Karpas-422 (cell line): ENCODE data around the gene PEX11G. TPM values are rescaled to one million over a fixed set of nuclear protein-coding genes. Genes with fewer than 3 reads are reported as not detected.

Experiments
- DNase-seq: peaks from one replicate; pipeline ENCODE4 v3.0.0-alpha.2; 2015
- H2AFZ ChIP-seq: fragments of 200-600 bp; sonication (generic); 2 replicates; pipeline ENCODE4 v1.6.1; 2014; ENCODE audit warnings: antibody characterized with exemption, low read length, mixed read lengths
- H3K27ac ChIP-seq: fragments of 200-600 bp; sonication (generic); 2 replicates; pipeline ENCODE4 v1.5.1; 2014; ENCODE audit warnings: mild to moderate bottlenecking, low read length, moderate library complexity
- H3K27me3 ChIP-seq: fragments of 200-600 bp; sonication (generic); 2 replicates; pipeline ENCODE4 v1.6.1; 2014; ENCODE audit warnings: low read length, mixed read lengths
- H3K36me3 ChIP-seq: fragments of 200-600 bp; sonication (generic); 2 replicates; pipeline ENCODE4 v1.6.1; 2014; ENCODE audit warnings: low read length, mixed read lengths; ENCODE audit not compliant: insufficient read depth
- H3K4me1 ChIP-seq: fragments of 200-600 bp; sonication (generic); 2 replicates; pipeline ENCODE4 v1.6.1; 2014; ENCODE audit warnings: mild to moderate bottlenecking, low read length, mixed read lengths
- H3K4me2 ChIP-seq: fragments of 200-600 bp; sonication (generic); 2 replicates; pipeline ENCODE4 v1.6.1; 2014; ENCODE audit warnings: low read length, low read depth, mild to moderate bottlenecking; ENCODE audit not compliant: poor library complexity, severe bottlenecking
- H3K4me3 ChIP-seq: fragments of 200-600 bp; sonication (generic); 2 replicates; pipeline ENCODE4 v1.5.1; 2014; ENCODE audit warnings: mild to moderate bottlenecking, antibody characterized with exemption, low read length, mixed read lengths
- H3K79me2 ChIP-seq: fragments of 200-600 bp; sonication (generic); 2 replicates; pipeline ENCODE4 v1.6.1; 2014; ENCODE audit warnings: mild to moderate bottlenecking, low read length, mixed read lengths
- H3K9ac ChIP-seq: fragments of 200-600 bp; sonication (generic); 2 replicates; pipeline ENCODE4 v1.6.0; 2014; ENCODE audit warnings: low read length
- H3K9me2 ChIP-seq: fragments of 200-600 bp; sonication (generic), shearing (Covaris generic); replicated peaks from 2 replicates; pipeline ENCODE4 v1.6.0; 2014; ENCODE audit warnings: mild to moderate bottlenecking, low read length, moderate library complexity; ENCODE audit not compliant: insufficient read depth
- H3K9me3 ChIP-seq: fragments of 300-700, 200-600 bp; sonication (generic); 2 replicates; pipeline ENCODE4 v1.6.1; 2014; ENCODE audit warnings: low read length, mixed read lengths
- H4K20me1 ChIP-seq: fragments of 200-600 bp; sonication (generic); 2 replicates; pipeline ENCODE4 v1.6.1; 2014; ENCODE audit warnings: mild to moderate bottlenecking, antibody characterized with exemption, low read length, low read depth; ENCODE audit not compliant: insufficient read depth
- total RNA-seq: library from RNA; depleted of rRNA; stranded (reverse); fragments of >200 nt; shearing (Covaris generic); gene quantifications from 2 replicates; pipeline ENCODE4 v1.2.3, GENCODE V29; 2014; ENCODE audit warnings: low replicate concordance; rRNA removed

Gene PEX11G
- 1.0 and 1.8 TPM in 2 replicates for total RNA-seq

DNA sequence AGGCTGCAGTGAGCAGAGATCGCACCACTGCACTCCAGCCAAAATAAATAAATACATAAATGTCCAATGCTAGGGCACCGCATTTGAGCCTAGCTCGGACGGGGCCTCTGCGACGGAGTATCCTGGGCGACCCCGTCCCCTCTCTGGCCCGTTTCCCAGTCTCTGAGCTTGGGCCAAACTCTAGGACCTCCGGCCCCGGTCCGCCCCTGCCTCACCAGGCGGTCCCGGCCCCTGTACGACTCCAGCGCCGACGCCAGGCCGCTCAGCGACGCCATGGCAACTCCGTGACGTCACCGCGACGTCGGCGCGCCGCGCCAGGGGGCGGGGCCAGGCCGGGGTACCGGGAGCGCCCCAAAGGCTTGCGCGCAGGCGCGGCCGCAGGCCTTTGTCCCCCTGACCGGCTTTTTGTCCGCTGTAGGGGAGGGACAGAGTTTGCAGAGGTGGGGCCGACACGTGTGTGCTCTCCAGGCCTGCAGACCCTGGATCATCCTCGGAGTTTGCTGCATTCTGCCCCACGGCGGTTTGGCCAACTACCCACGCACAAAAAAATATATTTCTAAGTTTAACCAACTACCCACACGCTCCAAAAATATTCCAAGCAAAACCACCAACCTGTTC is at the start of gene PEX11G:
TSS of gene PEX11G (minus strand) at position 300 of the 618 bp plus-strand sequence. CDS start at position 275, 25 bp downstream.
- no peaks in the 10 kb centered on the region for H4K20me1 ChIP-seq
- H3K27ac ChIP-seq, result no peak within 1 kb of the TSS
- no peaks in the 10 kb centered on the region for H3K9me2 ChIP-seq
- H3K9me3 ChIP-seq, result no peaks in the 10 kb centered on the region
- peak within 1 kb of the TSS; percentile 94 for H2AFZ ChIP-seq
- DNase-seq, result peak; percentile 95
- H3K4me2 ChIP-seq, result peak within 1 kb of the TSS; percentile 85
- H3K4me1 ChIP-seq, result peaks cover 15% of the 10 kb centered on the region
- H3K27me3 ChIP-seq, result no peaks in the 10 kb centered on the region
- no peaks in the 10 kb centered on the region for H3K79me2 ChIP-seq
- H3K36me3 ChIP-seq, result no peaks in the 10 kb centered on the region
- peak within 1 kb of the TSS; percentile 80 for H3K4me3 ChIP-seq
- H3K9ac ChIP-seq, result peak within 1 kb of the TSS; percentile 77

GRCh38 chr19:7535998-7536695 is 47.3 kb upstream of the PEX11G start:
- Histone ChIP-seq H3K27me3 (no peaks in the 10 kb centered on the region), H2AFZ (peak overlapping the region; percentile 60; the same call in 1 of the 2 replicates), H3K4me2 (peak overlapping the region; percentile 97), H3K9me3 (no peaks in the 10 kb centered on the region), H3K9me2 (no peaks in the 10 kb centered on the region), H3K36me3 (no peaks in the 10 kb centered on the region), H3K4me1 (peaks cover 8% of the 10 kb centered on the region; the same call in 1 of the 2 replicates), H3K4me3 (peak overlapping the region; percentile 85), H3K79me2 (peaks cover 9% of the 10 kb centered on the region; the same call in 1 of the 2 replicates), H3K27ac (peak overlapping the region; percentile 23; the same call in 1 of the 2 replicates), H3K9ac (peak overlapping the region; percentile 80), H4K20me1 (no peaks in the 10 kb centered on the region)
- peak; percentile 69 for DNase-seq

DNA sequence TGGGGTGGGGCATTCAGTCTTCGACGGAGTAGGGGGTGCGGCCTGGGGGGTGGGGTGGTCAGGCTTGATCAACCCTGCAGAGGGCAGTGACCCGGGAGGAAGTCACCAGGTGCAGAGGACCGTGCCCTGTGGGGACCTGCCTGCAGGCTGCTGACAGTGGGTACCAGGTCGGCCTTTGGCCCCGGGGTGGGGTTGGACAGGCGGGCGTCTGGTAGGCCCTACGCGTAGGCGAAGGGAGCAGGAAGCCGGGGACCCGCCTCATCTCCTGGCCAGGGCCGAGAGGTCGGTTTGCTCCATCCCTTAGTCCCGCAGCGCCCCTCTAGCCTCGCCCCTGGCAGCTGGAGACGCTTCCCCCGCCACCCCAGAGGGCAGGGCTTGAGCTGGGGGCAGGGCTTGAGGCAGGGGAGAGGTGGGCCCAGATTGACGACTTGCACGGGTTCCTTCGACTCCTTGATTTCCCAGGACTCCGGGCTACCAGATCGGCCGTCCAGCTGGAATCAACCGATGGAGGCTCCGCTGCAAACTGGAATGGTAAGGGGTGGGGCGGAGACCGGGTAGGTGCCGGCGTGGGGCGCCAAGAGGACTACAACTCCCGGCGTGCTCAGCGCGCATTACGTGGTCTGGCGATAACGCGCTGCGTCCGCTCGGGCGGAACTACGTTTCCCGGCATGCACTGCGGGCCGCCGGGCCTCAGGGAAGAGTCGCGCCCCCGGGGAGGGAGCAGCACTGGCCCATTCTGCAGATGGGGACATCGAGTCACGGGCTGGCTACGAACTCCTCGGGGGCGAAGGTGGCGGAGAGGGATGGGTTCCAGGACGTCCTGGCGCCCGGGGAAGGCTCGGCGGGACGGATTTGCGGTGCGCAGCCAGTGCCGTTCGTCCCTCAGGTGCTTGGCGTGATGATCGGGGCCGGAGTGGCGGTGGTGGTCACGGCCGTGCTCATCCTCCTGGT is 46.5 kb upstream of the PEX11G start, which contains the start of gene PNPLA6:
TSS of gene PNPLA6 (plus strand) at position 671 of the 951 bp plus-strand sequence. CDS start at position 743, 72 bp downstream.
- Histone ChIP-seq H2AFZ (peak within 1 kb of the TSS; percentile 69), H3K9me3 (no peaks in the 10 kb centered on the region), H3K36me3 (no peaks in the 10 kb centered on the region), H3K4me3 (peak within 1 kb of the TSS; percentile 85), H4K20me1 (no peaks in the 10 kb centered on the region), H3K27ac (peak within 1 kb of the TSS; percentile 64), H3K4me2 (peak within 1 kb of the TSS; percentile 97), H3K9me2 (no peaks in the 10 kb centered on the region), H3K4me1 (peaks cover 8% of the 10 kb centered on the region; the same call in 1 of the 2 replicates), H3K79me2 (peaks cover 9% of the 10 kb centered on the region; the same call in 1 of the 2 replicates), H3K27me3 (no peaks in the 10 kb centered on the region), H3K9ac (peak within 1 kb of the TSS; percentile 80)
- DNase-seq, result peak; percentile 97

DNA sequence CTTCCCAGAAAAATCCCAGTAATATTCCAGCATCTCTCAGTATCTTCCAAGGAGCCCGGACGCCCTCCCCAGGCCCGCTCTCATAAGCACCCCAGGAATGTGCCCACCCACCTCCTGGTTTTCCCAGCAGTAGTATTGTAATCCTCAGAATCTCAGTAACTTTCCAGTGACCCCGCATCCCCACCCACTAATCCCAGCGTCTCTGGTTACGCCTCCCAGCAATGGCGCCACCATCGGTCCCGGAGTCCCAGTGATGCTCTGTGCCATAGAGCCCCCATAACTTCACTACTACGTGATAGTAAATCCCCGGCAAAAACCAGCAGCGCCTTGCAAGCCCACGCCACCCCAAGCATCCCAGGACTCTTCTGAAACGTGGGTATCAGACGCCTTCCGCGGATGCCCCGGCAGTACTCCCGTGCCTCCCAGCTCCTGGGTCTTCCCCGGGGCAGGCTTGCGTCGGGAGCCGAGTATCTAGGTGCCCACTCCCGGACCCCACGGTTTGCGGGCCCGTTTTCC is 45.8 kb upstream of the PEX11G start:
- H3K4me1 ChIP-seq, result peaks cover 8% of the 10 kb centered on the region; the same call in 1 of the 2 replicates
- H3K4me3 ChIP-seq, result peak overlapping the region; percentile 85
- H3K9ac ChIP-seq, result peak overlapping the region; percentile 80
- no peaks in the 10 kb centered on the region for H3K9me3 ChIP-seq
- H3K79me2 ChIP-seq, result peaks cover 9% of the 10 kb centered on the region; the same call in 1 of the 2 replicates
- no peaks in the 10 kb centered on the region for H4K20me1 ChIP-seq
- peak; percentile 81 for DNase-seq
- H3K27ac ChIP-seq, result peak overlapping the region; percentile 64
- peak overlapping the region; percentile 69 for H2AFZ ChIP-seq
- peak overlapping the region; percentile 97 for H3K4me2 ChIP-seq
- H3K9me2 ChIP-seq, result no peaks in the 10 kb centered on the region
- no peaks in the 10 kb centered on the region for H3K36me3 ChIP-seq
- no peaks in the 10 kb centered on the region for H3K27me3 ChIP-seq

DNA sequence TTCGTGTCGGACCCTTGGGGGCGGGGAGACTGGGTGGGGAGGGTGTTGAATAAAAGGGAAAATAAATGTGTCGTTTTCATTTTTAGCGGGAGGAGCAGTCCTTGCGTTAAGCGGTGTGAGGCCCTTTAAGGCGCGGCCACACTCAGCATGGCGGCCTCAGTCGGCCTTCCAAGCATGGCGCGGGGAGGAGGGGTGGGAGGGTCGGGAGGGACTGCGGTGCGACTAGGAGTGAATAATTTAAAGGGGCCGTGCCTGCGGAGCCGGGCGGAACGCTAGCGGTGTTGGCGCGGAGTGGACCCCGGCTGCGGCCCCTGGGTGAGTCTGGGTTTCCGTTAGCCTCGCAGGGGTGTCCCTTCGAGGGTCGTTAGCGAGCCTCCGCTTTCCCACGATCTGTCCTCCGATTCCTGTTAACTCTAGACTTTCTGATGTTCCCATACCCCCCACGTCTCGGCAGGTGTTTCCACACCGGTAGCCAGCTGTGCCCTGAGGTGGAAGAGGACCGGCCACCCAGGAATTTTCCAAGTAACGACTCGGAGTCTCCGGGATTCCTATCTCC is 45.2 kb upstream of the PEX11G start:
- H3K4me2 ChIP-seq, result peak overlapping the region; percentile 97
- no peaks in the 10 kb centered on the region for H3K9me3 ChIP-seq
- no peaks in the 10 kb centered on the region for H3K27me3 ChIP-seq
- H3K9ac ChIP-seq, result peak overlapping the region; percentile 80
- peak; percentile 94 for DNase-seq
- peak overlapping the region; percentile 69; the same call in 1 of the 2 replicates for H2AFZ ChIP-seq
- peaks cover 9% of the 10 kb centered on the region; the same call in 1 of the 2 replicates for H3K79me2 ChIP-seq
- H3K36me3 ChIP-seq, result no peaks in the 10 kb centered on the region
- no peaks in the 10 kb centered on the region for H3K9me2 ChIP-seq
- peak overlapping the region; percentile 85 for H3K4me3 ChIP-seq
- peaks cover 8% of the 10 kb centered on the region; the same call in 1 of the 2 replicates for H3K4me1 ChIP-seq
- H4K20me1 ChIP-seq, result no peaks in the 10 kb centered on the region
- peak overlapping the region; percentile 64; the same call in 1 of the 2 replicates for H3K27ac ChIP-seq

DNA sequence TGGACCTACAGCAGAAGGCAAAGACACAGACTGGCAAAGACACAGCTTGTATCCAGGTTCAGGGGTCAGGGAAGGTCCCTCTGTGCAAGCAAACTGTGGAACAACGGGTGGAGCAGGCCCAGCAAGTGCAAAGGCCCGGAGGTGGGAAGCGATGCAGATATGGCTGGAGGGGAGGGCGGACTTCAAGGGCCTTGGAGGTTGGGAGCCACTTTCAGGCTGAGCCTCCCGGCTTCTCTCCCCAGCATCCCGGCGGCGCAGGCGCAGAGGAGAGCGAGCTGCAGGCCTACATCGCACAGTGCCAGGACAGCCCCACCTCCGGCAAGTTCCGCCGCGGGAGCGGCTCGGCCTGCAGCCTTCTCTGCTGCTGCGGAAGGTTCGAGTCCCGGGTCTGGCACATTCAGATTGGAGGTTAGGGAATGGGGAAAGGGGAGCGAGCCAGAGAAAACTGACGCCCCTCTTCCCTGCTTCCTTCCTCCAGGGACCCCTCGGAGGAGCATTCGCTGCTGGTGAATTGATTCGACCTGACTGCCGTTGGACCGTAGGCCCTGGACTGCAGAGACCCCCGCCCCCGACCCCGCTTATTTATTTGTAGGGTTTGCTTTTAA is 44.5 kb upstream of the PEX11G start:
- Histone ChIP-seq H2AFZ (no peak overlapping the region), H3K9me3 (no peaks in the 10 kb centered on the region), H3K9me2 (no peaks in the 10 kb centered on the region), H3K4me3 (peak overlapping the region; percentile 33; the same call in 1 of the 2 replicates), H3K79me2 (peaks cover 9% of the 10 kb centered on the region; the same call in 1 of the 2 replicates), H3K4me2 (peak overlapping the region; percentile 97), H4K20me1 (no peaks in the 10 kb centered on the region), H3K4me1 (peaks cover 8% of the 10 kb centered on the region; the same call in 1 of the 2 replicates), H3K36me3 (no peaks in the 10 kb centered on the region), H3K27ac (no peak overlapping the region), H3K9ac (peak overlapping the region; percentile 47), H3K27me3 (no peaks in the 10 kb centered on the region)
- DNase-seq, result no peak
